KBM-7 (cell line): ENCODE data around the gene SF3B5.
"Not testable (repeated sequence)": the region's sequence is repeated elsewhere in the genome, so short reads cannot be mapped to it uniquely, and the experiment has no call there.

Experiments
- DNase-seq: peaks from one replicate; pipeline ENCODE4 v3.0.0-alpha.2; 2015
- in situ Hi-C: fragments of 300-500 bp; cut with MboI; formaldehyde crosslinking; loops from 2 replicates; pipeline ENCODE4 v1.14.3; 2020; ENCODE audit warnings: low sequenced_read_pairs, low pct_unique_long_range_greater_than_20kb, mixed read lengths

The SF3B5 gene

GRCh38 chr6:144113366-144113765 lies 18.0 kb upstream of the SF3B5 start:
- in situ Hi-C loops = loop anchor here (25.0 kb wide), 1 partner anchor 374 kb away; no protein-coding TSS in a partner anchor
- DNase-seq = no peak

DNA sequence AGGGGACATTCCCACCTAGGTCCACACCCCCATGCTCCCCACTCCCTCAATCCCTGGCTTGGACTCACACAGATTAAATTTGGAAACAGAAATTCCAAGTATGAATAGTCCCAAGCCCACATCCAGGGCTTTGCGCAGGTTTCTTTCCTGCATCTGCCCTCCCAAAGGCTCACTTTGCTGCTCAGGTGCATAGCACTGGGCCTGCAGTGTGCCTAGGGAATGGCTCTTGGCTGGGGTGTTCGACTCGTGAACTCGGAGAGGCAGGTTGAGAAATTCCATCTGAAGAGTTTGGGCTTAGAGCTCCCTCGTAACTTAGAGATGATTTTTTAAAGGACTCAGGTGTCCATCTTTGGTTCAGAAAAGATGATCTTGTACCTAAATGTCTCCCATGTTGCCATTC lies 14.8 kb upstream of the SF3B5 start:
- in situ Hi-C loops = loop anchor here (25.0 kb wide), 1 partner anchor 377 kb away; no protein-coding TSS in a partner anchor
- DNase-seq = no peak

DNA sequence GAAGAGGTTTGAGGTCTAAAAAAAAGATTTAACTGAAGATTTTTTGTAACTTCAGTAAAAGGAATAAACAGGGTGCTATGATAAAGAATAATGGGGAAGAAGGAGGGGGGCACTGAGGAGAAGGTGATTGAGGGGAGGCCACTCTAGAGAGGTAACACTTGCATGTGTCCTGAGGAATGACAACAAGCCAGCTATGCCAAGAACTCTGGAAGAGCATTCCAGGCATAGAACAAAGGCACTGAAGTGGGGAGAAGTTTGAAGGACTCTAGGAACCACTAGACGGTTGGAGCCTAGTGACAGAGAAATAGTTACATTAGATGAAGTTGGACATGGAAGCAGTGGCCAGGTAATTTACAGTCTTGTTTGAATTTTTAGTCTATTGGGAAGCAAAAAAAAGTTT lies 10.8 kb upstream of the SF3B5 start:
- in situ Hi-C loops = loop anchor here (25.0 kb wide), 1 partner anchor 381 kb away; no protein-coding TSS in a partner anchor
- no peak for DNase-seq

DNA sequence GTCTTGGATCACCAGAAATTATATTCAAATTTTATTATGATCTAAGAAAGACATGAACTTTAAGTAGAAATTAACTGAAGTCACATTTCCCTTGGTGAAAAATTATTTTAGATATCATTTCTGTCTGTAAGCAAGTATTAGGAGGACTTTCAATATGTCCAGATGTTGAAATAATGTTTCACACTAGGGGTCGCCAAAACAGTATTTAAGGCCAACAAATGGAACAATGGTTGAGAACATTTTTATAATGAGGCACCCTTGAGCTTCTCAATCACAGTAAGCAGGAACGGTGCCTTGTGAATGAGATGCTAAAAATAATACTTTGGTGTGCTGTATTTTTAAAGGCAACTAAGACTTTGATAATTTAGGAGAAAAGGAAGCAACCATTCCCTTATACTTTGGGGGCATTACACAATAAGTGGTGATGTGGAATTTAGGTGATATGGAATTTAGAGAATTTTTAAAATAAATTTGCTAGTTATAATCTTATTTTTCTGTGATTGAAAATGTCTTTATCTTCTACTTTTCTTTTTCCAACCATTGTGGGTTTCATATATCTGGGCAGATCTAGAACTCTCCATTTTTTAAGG lies 9.6 kb upstream of the SF3B5 start:
- peak; percentile 69 for DNase-seq
- in situ Hi-C loops = loop anchor here (25.0 kb wide), 1 partner anchor 382 kb away; no protein-coding TSS in a partner anchor

GRCh38 chr6:144104488-144104887 lies 9.1 kb upstream of the SF3B5 start:
- in situ Hi-C loops = loop anchor here (25.0 kb wide), 1 partner anchor 383 kb away; no protein-coding TSS in a partner anchor
- no peak for DNase-seq

DNA sequence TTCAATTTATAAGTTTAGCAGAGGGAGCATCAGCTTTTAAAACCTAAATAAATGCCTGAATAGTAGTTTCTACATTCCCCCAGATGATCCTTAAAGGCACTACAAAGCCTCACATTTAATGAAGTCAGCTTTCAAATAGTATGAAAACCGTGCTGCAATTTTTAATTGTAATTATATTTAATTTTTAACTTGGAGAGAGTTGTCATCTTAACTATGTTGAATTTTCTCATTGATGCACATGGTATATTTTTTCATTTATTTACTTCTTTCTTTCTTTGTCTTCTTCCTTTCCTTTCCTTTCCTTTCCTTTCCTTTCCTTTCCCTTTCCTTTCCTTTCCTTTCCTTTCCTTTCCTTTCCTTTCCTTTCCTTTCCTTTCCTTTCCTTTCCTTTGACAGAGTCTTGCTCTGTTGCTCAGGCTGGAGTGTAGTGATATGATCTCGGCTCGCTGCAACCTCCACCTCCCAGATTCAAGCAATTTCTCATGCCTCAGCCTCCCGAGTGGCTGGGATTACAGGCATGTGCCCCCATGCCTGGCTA lies 7.7 kb upstream of the SF3B5 start:
- DNase-seq = no peak
- in situ Hi-C loops = loop anchor here (25.0 kb wide), 1 partner anchor 384 kb away; no protein-coding TSS in a partner anchor

DNA sequence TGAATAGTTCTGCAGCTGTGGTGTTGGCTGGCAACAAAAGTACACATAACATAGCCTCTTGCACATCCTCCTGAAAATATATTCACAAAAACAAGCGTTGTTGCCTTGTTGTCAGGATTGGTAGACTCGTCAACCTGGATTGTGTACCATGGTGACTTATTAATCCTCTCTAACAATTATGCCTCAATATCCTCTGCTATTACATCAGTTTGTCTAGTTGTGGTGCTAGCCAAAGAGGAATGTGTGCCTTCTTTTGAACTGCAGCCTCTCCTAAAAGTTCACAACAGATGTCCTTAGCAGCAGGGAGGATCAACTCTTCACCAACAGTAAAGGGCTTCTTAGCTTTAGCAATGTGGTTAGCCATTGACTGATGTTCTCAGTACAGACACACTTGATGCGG lies 3.6 kb upstream of the SF3B5 start:
- no peak for DNase-seq
- in situ Hi-C loops = no loop called here

- in situ Hi-C loops = no loop called here
- DNase-seq = no peak
Observed at GRCh38 chr6:144094731-144095133, 641 bp downstream of the SF3B5 start.

GRCh38 chr6:144093658-144094057 lies 1.7 kb downstream of the SF3B5 start:
- in situ Hi-C loops = no loop called here
- no peak for DNase-seq

- in situ Hi-C loops = no loop called here
- DNase-seq = no peak
Observed at GRCh38 chr6:144093236-144093635, 2.1 kb downstream of the SF3B5 start.

- in situ Hi-C loops = no loop called here
- no peak for DNase-seq
Observed at GRCh38 chr6:144090384-144090783, 5.0 kb downstream of the SF3B5 start.

- peak; percentile 71 for DNase-seq
- in situ Hi-C loops = no loop called here
Observed at GRCh38 chr6:144087789-144088426, 7.5 kb downstream of the SF3B5 start.

DNA sequence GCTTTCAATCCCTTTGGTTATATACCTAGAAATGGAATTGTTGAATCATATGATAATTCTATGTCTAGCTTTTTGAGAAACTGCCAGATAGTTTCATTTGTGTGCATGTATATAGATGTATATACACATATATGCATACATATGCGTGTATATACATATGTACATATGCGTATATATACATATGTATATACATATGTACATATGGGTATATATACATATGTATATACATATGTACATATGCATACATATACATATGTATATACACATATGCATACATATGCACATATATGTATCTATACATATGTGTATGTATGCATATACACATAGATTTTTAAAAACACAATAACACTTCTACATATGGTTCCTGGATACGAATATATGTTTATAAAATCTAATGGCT lies 8.4 kb downstream of the SF3B5 start:
- no peak for DNase-seq
- in situ Hi-C loops = no loop called here

DNA sequence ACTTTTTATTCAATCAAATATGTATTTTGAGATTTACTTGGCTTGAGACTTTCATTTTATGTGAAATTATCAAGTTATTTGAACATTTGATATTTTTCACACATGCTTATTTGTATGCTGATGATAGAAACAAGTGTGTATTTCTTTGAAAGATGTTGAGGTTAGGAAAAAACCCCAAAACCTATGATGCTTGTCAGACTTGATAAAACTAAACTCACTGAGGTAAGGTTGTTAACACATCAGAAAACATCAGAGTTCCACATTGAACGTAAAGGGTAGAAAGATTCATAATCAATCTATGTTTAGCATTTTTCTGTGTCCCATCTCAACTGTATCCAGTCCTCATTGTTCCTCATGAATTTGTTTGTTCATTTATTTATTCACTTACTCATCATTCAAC lies 12.2 kb downstream of the SF3B5 start:
- DNase-seq = no peak
- in situ Hi-C loops = no loop called here

DNA sequence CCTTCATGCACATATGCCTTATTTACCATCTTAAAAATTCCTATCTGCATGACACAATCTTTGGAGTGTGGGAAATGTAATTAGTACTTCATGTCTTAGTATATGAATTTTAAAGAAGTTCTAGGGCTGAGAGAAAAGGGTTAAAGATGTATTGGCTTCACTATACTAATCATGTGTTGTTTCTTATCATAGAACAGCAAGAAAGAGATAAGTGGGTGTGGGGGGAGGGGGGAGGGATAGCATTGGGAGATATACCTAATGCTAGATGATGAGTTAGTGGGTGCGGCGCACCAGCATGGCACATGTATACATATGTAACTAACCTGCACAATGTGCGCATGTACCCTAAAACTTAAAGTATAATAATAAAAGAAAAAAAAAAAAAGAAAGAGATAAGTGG lies 13.0 kb downstream of the SF3B5 start:
- DNase-seq, in situ Hi-C loops: not testable (repeated sequence)

GRCh38 chr6:144077871-144078270 lies 17.5 kb downstream of the SF3B5 start:
- in situ Hi-C loops = no loop called here
- no peak for DNase-seq

- DNase-seq = no peak
Observed at GRCh38 chr6:144075875-144076274, 19.5 kb downstream of the SF3B5 start.

DNA sequence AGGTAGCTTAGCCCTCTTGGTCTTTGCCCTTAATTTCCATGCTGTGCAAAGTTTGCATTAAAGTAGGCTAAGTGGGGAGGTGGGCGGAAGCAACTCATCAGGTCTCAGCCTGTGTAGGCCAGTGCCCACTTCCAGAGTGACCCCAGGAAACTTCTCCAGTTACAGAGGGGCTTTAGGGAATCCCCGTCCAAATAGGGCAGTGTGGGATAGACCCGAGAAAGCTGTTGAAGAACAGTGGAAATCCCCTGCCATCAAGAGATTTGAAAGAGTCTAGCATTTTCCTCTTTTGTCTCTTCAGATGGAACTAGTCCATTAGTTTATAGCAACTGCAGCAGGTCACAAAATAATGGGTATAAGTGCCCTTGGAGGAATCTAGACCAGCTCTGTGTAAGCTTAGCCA lies 20.2 kb downstream of the SF3B5 start:
- in situ Hi-C loops = no loop called here
- no peak for DNase-seq

More at GRCh38 chr6:144075875-144076274, 19.5 kb downstream of the SF3B5 start:
- in situ Hi-C loops = no loop called here

DNA sequence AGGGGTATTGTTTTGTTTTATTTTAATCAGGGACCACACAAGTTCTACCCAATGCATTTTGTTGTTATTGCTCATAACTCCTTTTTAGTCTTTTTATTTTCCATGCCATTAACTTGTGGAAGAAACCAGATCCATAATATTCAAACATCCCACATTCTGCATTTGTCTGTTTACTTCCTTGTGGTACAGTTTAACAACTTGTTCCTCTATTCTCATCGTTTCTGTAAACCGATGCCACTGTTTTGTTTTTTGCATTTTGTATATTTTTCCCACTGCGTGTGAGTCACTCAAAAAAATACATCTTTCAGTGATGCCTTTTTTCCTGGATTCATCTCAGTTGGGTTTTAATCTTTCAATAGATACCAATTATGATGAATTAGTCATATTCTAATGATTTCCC lies 22.3 kb downstream of the SF3B5 start:
- DNase-seq = no peak
- in situ Hi-C loops = no loop called here

GRCh38 chr6:144069506-144069905 lies 25.9 kb downstream of the SF3B5 start:
- in situ Hi-C loops = no loop called here

More at GRCh38 chr6:144069506-144069905, 25.9 kb downstream of the SF3B5 start:
- DNase-seq = no peak
